Neural cell (in vitro differentiated cells): ENCODE measurements around the gene TMEM131. TPM values are rescaled to one million over a fixed set of nuclear protein-coding genes. Genes with fewer than 3 reads are reported as not detected.

Experiments used
- H2AFZ ChIP-seq: fragments of 200-600, 300-800 bp; sonication (generic), shearing (Covaris generic); 2 replicates; pipeline ENCODE4 v1.6.0; 2014; ENCODE audit warnings: low read depth, mild to moderate bottlenecking, antibody characterized with exemption, low read length, moderate library complexity
- H3F3A ChIP-seq: fragments of 200-600 bp; shearing (Covaris generic); 2 replicates; pipeline ENCODE4 v1.6.1; 2016; ENCODE audit warnings: mild to moderate bottlenecking, moderate library complexity, mixed read lengths, antibody characterized with exemption, low read length; ENCODE audit not compliant: insufficient read depth, poor library complexity, severe bottlenecking
- H3K27ac ChIP-seq: fragments of 200-600, 300-800 bp; sonication (generic), shearing (Covaris generic); 2 replicates; pipeline ENCODE4 v1.5.1; 2014; ENCODE audit warnings: mild to moderate bottlenecking, low read length, moderate library complexity
- H3K27me3 ChIP-seq: fragments of 300-800, 200-600 bp; sonication (generic), shearing (Covaris generic); 2 replicates; pipeline ENCODE4 v1.6.0; 2014; ENCODE audit warnings: mild to moderate bottlenecking, low read depth, low read length, moderate library complexity; ENCODE audit not compliant: insufficient read depth
- H3K36me3 ChIP-seq: fragments of 300-800, 200-600 bp; sonication (generic), shearing (Covaris generic); 2 replicates; pipeline ENCODE4 v1.5.1; 2014; ENCODE audit warnings: mild to moderate bottlenecking, antibody characterized with exemption, low read length, moderate library complexity; ENCODE audit not compliant: insufficient read depth
- H3K4me2 ChIP-seq: fragments of 300-800, 200-600 bp; sonication (generic), shearing (Covaris generic); 2 replicates; pipeline ENCODE4 v1.6.0; 2014; ENCODE audit warnings: mild to moderate bottlenecking, low read length
- H3K4me3 ChIP-seq: fragments of 300-800, 200-600 bp; sonication (generic), shearing (Covaris generic); 2 replicates; pipeline ENCODE4 v1.5.1; 2014; ENCODE audit warnings: mild to moderate bottlenecking, low read length, moderate library complexity
- H3K79me2 ChIP-seq: fragments of 200-600 bp; shearing (Covaris generic); replicated peaks from 2 replicates; pipeline ENCODE4 v1.6.0; 2014; ENCODE audit warnings: mild to moderate bottlenecking, low read length, moderate library complexity; ENCODE audit not compliant: insufficient read depth
- H3K9ac ChIP-seq: fragments of 300-800, 200-600 bp; sonication (generic), shearing (Covaris generic); 2 replicates; pipeline ENCODE4 v1.6.1; 2016; ENCODE audit warnings: mild to moderate bottlenecking, low read length, mixed read lengths
- H3K9me2 ChIP-seq: fragments of 200-600 bp; shearing (Covaris generic); 2 replicates; pipeline ENCODE4 v1.6.1; 2016; ENCODE audit warnings: mild to moderate bottlenecking, low read length, mixed read lengths; ENCODE audit not compliant: insufficient read depth
- H3K9me3 ChIP-seq: fragments of 200-600, 300-800 bp; sonication (generic), shearing (Covaris generic); 2 replicates; pipeline ENCODE4 v1.6.1; 2016; ENCODE audit warnings: mild to moderate bottlenecking, mixed run types, low read length, moderate library complexity, mixed read lengths
- H4K20me1 ChIP-seq: fragments of 200-600 bp; shearing (Covaris generic); 2 replicates; pipeline ENCODE4 v1.6.1; 2016; ENCODE audit warnings: mild to moderate bottlenecking, mixed run types; ENCODE audit not compliant: insufficient read depth
- CTCF ChIP-seq: fragments of 450-650 bp; IDR thresholded peaks from 2 replicates; pipeline ENCODE4 v1.5.1; 2014; ENCODE audit warnings: antibody characterized with exemption, mild to moderate bottlenecking, moderate library complexity; ENCODE audit not compliant: poor library complexity, severe bottlenecking
- EP300 ChIP-seq: fragments of 450-650 bp; conservative IDR thresholded peaks from 2 replicates; pipeline ENCODE4 v1.6.1; 2014; ENCODE audit warnings: antibody characterized with exemption, mild to moderate bottlenecking, moderate library complexity; ENCODE audit not compliant: poor library complexity, severe bottlenecking
- EZH2 ChIP-seq: fragments of 200-600, 300-800 bp; shearing (Covaris generic), sonication (generic); IDR thresholded peaks from 2 replicates; pipeline ENCODE4 v1.6.1; 2014; ENCODE audit warnings: antibody characterized with exemption, low read length, borderline replicate concordance, mild to moderate bottlenecking; ENCODE audit not compliant: insufficient read depth, poor library complexity, severe bottlenecking
- MXI1 ChIP-seq: fragments of 450-650 bp; conservative IDR thresholded peaks from 2 replicates; pipeline ENCODE4 v1.6.1; 2014; ENCODE audit warnings: antibody characterized with exemption, mild to moderate bottlenecking; ENCODE audit not compliant: poor library complexity, severe bottlenecking
- POLR2AphosphoS5 ChIP-seq: IDR thresholded peaks from 2 replicates; pipeline ENCODE4 v1.6.1; 2012
- RAD21 ChIP-seq: fragments of 450-650 bp; conservative IDR thresholded peaks from 2 replicates; pipeline ENCODE4 v1.6.1; 2014; ENCODE audit warnings: antibody characterized with exemption, mild to moderate bottlenecking, moderate library complexity
- REST ChIP-seq: IDR thresholded peaks from 2 replicates; pipeline ENCODE4 v1.6.1; 2012; ENCODE audit warnings: borderline replicate concordance
- SMC3 ChIP-seq: fragments of 450-650 bp; conservative IDR thresholded peaks from 2 replicates; pipeline ENCODE4 v1.6.1; 2014; ENCODE audit warnings: antibody characterized with exemption, mild to moderate bottlenecking, moderate library complexity; ENCODE audit not compliant: poor library complexity
- TAF1 ChIP-seq: IDR thresholded peaks from 2 replicates; pipeline ENCODE4 v1.6.1; 2012; ENCODE audit warnings: low read depth
- polyA plus RNA-seq: library from polyadenylated mRNA; depleted of rRNA; stranded (reverse); fragments of >200 nt; gene quantifications from 2 replicates; pipeline ENCODE4 v1.2.3, GENCODE V29; 2014

TMEM131 gene
- polyA plus RNA-seq, 1 donor from 2014 or later, result 9.6 TPM

GRCh38 chr2:97911206-97911921, 84.4 kb downstream of the TMEM131 start:
- Histone ChIP-seq H4K20me1 (no peaks in the 10 kb centered on the region), H3K9me3 (no peaks in the 10 kb centered on the region), H3K4me3 (no peak overlapping the region), H3K9ac (no peak overlapping the region), H3K27ac (no peak overlapping the region), H3K79me2 (peaks cover 12% of the 10 kb centered on the region), H3K36me3 (no peaks in the 10 kb centered on the region), H3F3A (no peaks in the 10 kb centered on the region), H3K27me3 (no peaks in the 10 kb centered on the region), H2AFZ (no peak overlapping the region), H3K9me2 (no peaks in the 10 kb centered on the region), H3K4me2 (no peak overlapping the region)
- no peak for TF ChIP-seq REST
- no peak for TF ChIP-seq RAD21
- TF ChIP-seq POLR2AphosphoS5, result no peak
- TF ChIP-seq EZH2, result no peak
- TF ChIP-seq EP300, result no peak
- TF ChIP-seq SMC3, result no peak
- no peak for TF ChIP-seq TAF1
- no peak for TF ChIP-seq MXI1
- no peak for TF ChIP-seq CTCF

GRCh38 chr2:97910403-97911205, 85.1 kb downstream of the TMEM131 start:
- Histone ChIP-seq H3K79me2 (peaks cover 9% of the 10 kb centered on the region), H4K20me1 (no peaks in the 10 kb centered on the region), H3F3A (no peaks in the 10 kb centered on the region), H3K4me2 (no peak overlapping the region), H3K4me3 (no peak overlapping the region), H3K36me3 (no peaks in the 10 kb centered on the region), H3K9me2 (no peaks in the 10 kb centered on the region), H3K27me3 (no peaks in the 10 kb centered on the region), H3K9ac (no peak overlapping the region), H2AFZ (no peak overlapping the region), H3K9me3 (no peaks in the 10 kb centered on the region), H3K27ac (no peak overlapping the region)
- TF ChIP-seq CTCF (no peak), TAF1 (no peak), EP300 (no peak), POLR2AphosphoS5 (no peak), MXI1 (no peak), SMC3 (no peak), EZH2 (no peak), REST (no peak), RAD21 (no peak)
